GM18870 (cell line): ENCODE measurements around the gene LTBP1.

Experiments used
- ATAC-seq: cut with Tn5 transposase; IDR thresholded peaks from one replicate; pipeline ENCODE4 v1.9.1; 2021; ENCODE audit warnings: moderate library complexity; ENCODE audit not compliant: unreplicated experiment

LTBP1 gene

DNA sequence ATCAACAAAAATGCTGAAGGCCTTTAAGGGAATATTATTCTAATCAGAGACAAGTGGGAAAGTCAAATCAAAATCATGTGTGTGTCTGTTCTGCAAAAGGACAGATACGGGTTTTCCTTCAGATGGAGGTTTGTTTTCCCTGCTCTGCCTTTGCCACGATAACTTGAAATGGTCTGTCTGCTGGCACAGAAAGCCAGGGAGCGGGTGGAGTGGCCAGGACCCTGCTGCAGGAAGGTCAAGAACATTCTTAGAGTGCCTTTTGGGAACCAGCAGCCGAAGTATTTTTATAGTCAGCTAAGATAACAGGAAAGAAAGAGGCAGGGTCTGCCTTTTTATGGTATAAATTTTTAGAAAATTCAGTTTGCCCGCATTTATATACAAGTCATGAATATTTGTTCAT, 234.2 kb downstream of the LTBP1 start:
- no peak for ATAC-seq

DNA sequence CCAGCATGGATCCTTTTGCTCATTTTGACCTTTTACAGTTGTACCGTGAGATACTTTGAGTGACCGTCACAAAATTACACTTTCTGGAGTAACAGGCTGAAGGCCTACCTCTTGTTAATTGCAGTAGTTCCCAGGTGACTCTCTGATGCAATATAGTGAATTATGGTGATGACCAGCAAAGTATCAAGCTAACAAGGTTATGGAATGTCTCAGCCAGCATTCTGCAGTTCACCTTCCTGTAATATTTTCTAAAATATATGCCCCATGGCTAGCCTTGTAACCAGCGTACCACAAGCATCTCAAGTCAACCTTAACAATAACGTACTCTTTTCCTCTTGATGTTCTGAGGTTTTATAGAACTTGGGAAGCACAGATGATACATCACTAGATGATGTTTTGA, 234.7 kb downstream of the LTBP1 start:
- no peak for ATAC-seq

DNA sequence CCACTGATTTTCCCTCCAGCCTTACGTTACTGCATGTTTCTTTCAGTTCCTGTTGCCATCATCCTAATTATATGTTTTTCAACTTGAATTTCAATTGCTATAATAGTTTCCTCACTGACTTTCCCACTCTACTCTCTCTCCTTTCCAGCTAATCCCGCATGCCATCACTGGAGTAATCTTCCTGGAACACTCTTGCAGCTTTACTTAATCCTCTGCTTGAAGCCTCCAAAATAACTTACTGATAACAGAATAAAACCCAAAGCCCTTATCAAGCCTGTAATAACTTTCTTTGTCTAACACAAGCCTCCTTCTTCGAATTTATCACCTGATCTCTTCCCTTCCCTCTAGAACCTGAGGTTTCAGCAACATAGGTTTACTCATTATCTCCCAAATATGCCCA, 237.3 kb downstream of the LTBP1 start:
- no peak for ATAC-seq

DNA sequence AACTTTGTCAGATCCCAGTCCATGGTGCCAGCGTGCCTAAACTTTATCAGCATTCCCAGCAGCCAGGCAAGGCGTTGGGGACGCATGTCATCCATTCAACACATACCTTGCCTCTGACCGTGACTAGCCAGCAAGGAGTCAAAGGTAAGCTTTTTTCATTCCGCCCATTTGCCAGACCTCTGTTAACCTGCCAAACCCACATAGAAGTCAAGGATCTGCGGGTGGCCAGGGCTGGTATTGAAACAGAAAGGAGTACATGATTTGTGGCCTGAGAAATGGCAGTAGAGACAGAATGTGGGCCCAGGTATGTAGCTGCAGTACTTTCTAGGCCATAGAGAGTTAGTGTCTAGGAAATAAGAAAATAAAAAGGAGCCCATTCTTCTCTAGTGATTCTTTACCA, 240.2 kb downstream of the LTBP1 start:
- ATAC-seq, result no peak

DNA sequence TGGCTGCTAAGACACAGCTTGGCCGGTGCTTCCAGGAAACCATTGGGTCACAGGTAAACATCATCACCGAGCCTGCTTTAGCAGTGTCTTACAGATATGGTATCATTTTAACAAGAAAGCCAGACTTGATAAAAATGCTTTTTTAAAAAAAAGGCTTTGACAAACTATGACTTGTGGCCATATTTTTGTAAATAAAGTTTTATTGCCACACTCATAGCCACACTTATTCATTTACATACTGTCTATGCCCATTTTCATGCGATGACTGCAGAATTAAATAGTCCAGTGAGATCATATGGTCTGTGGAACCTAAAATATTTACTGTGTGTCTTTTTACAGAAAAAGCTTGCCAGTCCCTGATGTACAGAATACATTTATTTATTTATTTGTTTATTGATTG, 242.0 kb downstream of the LTBP1 start:
- no peak for ATAC-seq

DNA sequence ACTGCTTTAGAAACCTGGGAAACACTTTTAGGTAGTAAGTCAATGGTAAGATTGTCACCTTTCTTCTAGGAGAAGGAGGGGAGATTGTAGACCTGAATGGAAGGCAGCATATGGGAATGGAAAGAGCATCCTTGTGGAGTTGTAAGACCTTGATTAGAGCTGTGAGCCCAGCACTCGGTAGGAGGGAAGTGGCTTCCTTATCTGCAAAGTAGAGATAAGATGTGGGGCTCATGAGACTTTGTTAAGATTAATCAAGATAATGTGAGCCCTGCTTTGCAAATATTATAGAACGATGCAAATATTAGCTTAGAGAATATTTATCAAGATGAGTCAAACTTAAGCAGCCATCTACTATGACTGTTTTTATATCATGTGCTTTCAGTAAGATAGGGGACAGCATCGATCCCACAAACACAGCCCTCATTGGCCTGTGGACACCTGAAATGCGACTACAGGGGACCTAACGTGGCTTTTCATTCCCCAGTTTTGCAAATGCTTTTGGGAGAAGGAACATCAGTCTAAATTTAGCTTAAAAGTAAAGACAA, 243.7 kb downstream of the LTBP1 start:
- ATAC-seq, result no peak

DNA sequence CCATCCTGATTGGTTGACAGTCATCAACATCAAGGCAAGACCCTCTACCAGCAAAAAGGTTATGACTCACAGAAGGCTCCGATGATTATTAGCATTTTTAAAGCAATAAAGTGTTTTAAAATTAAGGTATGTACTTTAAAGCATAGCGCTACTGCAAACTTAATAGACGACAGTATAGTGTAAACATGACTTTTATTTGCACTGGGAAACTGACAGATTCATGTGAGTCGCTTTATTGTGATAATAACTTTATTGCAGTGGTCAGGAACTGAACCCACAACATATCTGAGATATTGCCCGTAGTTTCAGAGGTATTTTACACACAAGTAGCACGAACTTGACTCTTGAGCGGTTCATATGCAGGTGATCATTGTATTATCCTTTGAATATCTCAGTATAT, 249.1 kb downstream of the LTBP1 start:
- no peak for ATAC-seq

DNA sequence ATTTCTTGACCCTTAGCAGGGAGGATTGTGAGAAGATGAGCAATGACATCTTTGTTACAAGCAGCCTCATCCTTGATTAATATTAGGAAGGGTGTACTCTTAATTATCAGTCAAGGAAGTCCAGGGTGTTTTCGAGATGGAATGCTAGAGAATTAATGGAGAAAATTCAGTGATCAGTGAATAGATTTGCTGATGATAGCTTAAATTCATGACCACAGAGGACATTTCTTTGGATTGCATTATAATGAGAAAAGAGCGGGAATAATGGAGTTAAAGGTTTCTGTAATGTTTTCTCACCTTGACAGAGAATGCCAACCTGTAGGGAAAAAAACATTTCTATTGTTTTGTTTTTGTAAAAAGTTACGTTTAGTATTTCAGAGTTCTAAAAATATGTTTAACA, 249.9 kb downstream of the LTBP1 start:
- no peak for ATAC-seq

DNA sequence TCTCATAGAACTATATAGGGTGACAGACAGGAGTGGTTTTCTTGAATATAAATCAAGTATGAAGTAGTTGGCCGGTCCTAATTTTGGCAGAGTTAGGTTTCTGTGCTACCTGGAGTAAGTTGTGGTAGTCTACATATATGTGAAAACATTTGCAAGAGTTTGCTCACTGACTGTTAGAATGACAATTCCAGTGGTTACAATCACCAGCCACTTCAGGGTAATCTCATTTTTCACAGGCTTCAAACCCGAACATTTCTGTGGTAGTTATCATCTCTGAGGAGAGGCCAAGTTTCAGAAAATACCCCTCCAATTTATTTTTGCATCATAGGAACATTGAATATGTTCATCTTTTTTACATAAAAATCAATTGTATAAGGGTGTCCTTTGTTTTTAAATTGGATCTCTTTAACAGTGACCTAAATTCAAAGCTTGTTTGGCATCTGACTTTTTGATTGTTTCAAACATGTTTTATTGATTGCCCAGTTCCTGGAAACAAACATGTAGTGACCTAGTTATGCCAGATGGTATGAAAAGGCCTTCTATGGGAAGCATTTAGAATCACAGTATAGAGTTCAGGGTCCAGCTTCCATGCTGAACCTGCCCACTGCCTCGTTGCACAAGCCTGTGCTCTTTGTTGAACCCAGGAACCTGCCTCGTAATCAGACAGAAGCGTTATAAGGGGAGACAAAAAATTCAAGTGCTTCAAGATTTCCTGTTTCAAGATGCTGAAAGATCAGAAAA, 250.6 kb downstream of the LTBP1 start:
- no peak for ATAC-seq

DNA sequence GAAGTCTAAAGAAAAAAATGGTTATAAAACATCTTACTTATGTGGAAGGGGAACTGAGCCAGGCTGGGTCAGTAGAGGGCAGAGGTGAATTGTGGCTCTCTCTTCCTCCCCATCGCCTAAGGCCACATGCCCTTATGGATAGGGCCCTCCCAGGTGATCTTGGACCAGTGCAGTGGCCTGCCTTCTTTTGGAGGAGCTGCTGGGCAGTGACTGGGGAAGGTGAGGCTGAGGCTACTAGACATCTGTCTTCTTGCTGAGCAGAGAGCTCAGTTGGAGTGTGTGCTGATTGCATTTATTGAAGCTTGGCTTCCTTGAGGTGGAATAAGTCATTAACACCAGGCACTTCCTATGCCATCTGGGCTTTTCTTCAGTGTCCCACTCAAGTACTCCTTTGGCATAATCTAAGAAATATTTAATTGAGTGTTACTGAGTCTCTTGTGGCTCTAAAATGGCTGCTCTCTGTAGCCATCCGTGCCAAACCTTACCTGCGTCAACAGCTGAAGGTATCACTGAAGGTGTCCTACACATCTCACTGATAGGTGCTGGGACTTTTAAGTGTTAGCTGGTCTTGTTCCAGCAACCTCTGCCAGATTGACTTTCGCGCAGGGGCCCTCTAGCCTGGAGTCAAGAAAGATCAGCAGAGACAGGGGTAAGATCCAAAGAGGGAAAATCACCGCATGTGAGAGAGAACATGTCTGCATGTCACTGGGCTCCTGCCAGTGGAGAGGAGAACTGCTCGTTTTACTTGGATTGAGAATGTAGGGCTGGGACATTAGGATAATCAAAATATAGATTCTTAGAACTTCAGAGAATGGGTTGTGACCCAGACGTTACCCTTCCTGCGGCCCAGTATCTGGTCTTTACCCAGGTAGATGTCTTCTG, 256.1 kb downstream of the LTBP1 start:
- ATAC-seq, result no peak

DNA sequence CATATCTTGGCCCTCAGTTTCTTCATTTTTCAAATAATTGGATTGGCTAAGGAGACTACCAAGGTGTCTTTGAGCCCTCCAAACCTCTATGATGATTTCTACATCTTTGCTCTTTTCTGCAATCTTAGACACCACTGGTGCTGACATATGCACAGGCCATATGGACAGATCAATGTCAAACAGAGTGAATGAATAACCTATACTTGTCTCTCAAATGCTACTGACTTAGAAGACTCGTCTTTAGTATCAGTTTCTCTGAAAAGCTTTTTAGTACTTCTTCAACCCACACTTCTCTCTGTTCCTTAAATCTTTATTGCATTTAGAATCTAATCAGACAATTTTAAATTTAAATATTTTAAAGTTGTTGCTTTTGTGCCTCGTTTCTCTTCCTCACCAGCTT, 258.2 kb downstream of the LTBP1 start:
- peak; percentile 51 for ATAC-seq

DNA sequence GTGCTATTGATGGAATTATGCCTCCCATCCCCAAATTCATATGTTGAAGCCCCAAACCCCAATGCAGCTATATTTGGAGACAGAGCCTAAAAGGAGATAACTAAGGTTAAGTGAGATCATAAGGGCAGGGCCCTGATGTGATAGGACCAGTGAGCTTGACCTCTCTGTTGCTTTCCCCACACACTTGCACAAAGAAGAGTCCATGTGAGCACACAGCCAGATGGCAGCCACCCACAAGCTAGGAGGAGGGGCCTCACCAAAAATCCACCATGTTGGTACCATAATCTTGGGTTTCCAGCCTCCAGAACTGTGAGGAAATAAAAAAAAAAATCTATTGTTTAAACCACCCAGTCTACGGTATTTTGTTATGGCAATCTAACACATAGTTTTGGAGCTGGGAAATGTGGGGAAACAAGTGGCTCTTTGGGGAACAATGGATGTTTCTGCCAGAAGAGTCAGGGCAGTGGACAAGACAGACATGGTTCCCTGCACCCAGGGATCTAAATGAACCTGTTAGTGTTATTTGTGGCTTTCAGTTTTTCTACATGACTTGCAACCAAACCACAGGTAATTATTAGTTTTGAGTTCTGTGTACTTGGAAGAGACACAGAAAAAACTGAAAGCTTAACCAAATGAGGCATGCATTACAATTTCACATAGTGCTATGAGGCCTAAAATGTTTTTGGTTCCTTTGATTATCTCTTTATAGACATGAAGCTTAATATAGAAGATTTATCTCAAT, 259.1 kb downstream of the LTBP1 start:
- ATAC-seq, result peak; percentile 97

DNA sequence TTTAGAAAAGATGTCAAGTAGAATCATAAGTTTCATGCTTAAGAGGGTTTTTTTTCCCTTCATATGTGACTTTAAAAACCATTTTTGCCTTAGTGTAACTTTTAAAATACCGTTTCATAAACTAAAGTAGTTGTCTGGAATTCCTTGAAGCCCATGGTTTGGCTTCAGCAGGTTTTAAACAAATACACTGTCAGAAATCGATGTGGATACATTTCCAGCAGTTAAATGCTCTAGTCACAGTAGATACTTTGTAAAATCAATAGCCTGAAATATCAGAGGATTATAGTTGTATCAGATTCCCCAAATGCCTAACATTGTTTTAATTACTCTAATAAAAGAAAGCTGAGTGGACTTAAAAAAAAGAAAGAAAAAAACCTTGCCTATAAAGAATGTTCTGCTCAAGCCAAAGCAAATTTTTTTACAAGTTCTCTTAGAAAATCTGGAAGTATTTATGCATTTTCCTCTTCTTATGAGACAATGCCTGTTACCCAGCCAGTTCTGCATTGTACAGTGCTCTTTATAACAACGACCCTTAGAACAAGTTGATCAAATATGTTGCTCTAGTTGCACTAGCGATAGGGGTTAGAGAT, 260.5 kb downstream of the LTBP1 start:
- no peak for ATAC-seq

DNA sequence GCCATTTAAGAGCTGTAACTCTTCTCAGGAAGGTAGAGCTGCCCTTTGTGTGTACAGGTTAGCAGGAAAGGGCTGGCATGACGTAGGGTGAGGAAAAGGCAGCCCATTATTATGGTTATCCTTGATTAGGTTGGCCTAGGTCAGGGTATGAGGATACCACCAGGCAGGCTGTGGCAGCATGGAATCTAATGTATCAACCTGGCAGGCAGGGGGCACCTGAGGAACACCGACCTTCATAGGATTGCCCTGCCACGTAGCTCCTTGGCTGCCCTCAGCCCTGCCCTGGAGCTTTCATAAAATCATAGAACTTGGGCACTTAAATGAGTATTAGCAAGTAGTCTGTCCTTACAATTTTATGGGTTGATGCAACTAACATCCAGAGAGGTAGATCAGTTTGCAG, 261.6 kb downstream of the LTBP1 start:
- no peak for ATAC-seq

DNA sequence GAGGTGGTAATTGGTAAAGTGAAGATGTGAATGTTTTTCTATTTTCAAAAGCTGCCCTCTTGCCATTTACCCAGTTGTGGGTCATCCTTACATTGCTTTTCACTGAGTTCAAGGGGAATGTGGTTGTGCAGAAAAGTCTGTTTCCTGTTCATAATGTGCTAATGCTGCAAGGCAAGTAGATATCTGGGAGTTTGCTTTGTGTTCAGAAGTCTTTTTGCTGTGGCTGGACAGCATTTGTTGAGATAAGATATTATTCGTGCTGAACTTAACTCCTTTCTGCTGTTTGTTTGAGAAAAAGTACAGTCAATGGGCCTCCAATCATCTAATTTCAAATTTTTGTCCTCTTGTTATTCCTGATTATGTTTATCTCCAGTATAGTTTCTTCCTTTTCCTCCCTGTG, 263.2 kb downstream of the LTBP1 start:
- no peak for ATAC-seq

DNA sequence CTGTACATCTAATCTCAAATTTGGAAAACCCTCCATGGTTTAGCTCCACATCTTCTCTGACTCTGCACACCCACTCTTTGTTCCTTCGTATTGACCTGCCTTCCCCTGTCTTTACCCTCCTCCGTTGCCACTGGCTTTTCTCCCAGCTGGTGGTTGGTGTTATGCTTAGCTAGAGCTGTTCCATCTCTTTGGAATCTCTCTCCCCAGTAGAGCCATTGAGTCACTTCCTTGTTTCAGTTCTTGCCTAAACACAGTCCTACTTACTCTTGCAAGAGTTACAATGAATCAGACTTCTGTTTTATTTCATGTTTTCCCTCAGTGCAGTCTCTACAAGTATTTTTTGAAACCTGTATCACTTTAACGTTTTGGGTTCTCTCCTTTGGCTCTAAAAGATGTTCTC, 263.9 kb downstream of the LTBP1 start:
- no peak for ATAC-seq

DNA sequence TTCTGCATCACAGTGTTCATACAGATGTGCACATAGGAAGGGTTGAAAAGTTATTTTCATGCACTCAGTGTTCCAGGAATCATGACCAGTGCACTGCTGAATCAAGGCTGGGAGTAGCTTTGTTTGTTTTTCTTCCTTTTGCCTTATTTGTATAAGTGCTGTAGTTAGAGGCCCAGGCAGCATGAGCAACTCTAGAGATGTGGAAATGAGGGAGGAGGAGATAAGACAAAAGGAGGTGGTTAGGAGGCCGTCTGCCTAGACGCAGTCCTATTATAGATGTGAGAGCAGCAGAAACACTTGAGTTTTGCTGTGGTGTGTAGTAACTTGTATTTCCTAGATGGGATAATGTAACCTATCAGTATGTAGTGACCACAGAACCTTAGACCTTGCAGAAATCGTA, 265.4 kb downstream of the LTBP1 start:
- ATAC-seq, result no peak

DNA sequence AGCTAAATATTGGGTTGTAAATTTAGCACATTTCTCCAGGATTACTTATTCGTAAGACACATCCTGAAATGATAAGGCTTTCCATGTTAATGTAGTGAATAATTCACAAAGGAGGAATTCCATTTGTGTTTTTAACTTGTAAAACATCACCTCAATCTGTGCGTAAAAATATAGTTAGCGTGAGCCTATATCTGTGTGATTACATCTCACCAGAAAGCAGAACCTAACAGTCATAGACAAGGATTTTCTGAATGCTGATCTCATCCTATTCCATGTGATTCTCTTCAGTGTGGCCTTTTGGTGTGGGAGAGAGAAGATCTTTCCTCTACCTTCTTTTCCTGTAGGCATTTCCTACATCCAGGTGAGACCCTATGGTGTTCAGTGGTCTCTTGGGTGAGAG, 266.5 kb downstream of the LTBP1 start:
- no peak for ATAC-seq

DNA sequence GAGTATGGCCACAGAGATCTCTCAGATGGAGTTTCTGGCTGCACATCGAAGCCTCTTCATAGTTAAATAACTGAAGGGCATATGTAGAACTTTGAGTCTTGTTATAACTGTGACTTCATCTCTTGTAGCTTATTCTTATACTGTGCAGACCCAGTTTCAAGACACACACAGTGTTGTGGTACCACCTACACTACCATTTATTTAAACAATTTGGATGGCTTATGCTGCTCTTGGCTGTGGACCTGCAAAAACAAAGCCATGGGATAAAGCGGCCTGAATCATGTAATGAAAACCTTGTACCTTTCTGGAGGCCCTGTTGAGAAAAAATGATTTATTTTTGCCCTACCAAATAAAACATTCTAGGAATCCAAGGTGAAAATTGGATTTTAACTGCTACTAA, 266.9 kb downstream of the LTBP1 start:
- no peak for ATAC-seq

DNA sequence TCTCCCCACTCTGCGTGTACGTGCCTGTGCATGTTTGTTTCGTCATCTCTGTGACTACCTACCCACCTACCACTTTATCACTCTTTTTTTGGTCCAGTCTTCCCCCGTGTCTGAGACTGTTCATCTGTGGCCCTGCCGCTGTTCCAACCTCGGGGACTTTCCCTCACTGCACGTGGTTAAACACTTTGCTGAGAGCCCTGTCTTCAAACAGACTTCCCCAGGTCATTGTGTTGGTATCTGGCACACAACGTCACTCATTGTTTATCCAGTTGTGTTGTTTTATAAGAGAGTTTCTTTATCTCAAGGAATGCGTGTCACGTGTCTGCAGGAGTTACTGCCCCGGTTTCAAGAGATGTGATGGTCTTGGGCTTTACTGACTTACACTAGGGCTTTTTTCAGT, 267.7 kb downstream of the LTBP1 start:
- ATAC-seq, result no peak

DNA sequence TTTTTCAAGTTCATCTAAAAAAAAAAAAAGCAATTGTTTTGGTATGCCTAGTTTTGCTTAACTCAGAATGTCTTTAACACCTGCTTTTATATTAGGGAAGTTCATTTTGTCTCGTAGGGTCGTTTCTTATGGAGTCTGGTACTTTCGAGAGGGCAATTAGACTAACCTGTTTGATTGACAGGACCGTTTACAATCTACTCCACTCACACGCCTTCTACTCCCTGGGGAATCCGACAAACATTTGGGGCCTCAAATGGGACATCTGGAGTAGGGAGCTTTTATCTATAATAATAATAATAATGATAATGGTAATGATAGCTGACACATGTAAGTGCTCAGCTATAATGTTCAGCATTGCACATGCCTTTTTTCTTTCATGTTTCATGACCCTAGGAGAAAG, 268.1 kb downstream of the LTBP1 start:
- no peak for ATAC-seq
